HepG2 (cell line): ENCODE data around the gene NEK8. TPM values are rescaled to one million over a fixed set of nuclear protein-coding genes. Genes with fewer than 3 reads are reported as not detected.

ENCODE experiments used
- ARHGAP35 ChIP-seq: sonication (generic); formaldehyde crosslinking; IDR thresholded peaks from 2 replicates; pipeline ENCODE4 v1.9.0; 2022; ENCODE audit warnings: mild to moderate bottlenecking, inconsistent platforms, moderate library complexity, missing genetic modification reagents, borderline replicate concordance
- ATF5 ChIP-seq: sonication (generic); formaldehyde crosslinking; IDR thresholded peaks from 2 replicates; pipeline ENCODE4 v1.4.0; 2020; ENCODE audit warnings: mild to moderate bottlenecking, low read depth, missing genetic modification reagents
- ATM ChIP-seq: fragments of 450-650 bp; IDR thresholded peaks from 2 replicates; pipeline ENCODE4 v1.7.1; 2017; ENCODE audit warnings: mild to moderate bottlenecking, borderline replicate concordance
- CBX1 ChIP-seq: IDR thresholded peaks from one replicate; pipeline ENCODE4 v1.6.1; 2016; ENCODE audit warnings: antibody characterized with exemption, low read depth
- CCDC6 ChIP-seq: sonication (generic); formaldehyde crosslinking; IDR thresholded peaks from 2 replicates; pipeline ENCODE4 v1.8.1; 2022; ENCODE audit warnings: mild to moderate bottlenecking, missing genetic modification reagents, moderate library complexity
- EEA1 ChIP-seq: sonication (generic); formaldehyde crosslinking; IDR thresholded peaks from 2 replicates; pipeline ENCODE4 v1.5.1; 2020; ENCODE audit warnings: mild to moderate bottlenecking, missing genetic modification reagents, borderline replicate concordance
- FOXA3 ChIP-seq: IDR thresholded peaks from 2 replicates; pipeline ENCODE4 v1.6.1; 2016; ENCODE audit warnings: missing genetic modification reagents, missing compliant biosample characterization
- GATA4 ChIP-seq: sonication (generic); IDR thresholded peaks from 2 replicates; pipeline ENCODE4 v1.6.1; 2016; ENCODE audit warnings: antibody characterized with exemption, low read depth, borderline replicate concordance
- HIVEP1 ChIP-seq: sonication (generic); formaldehyde crosslinking; IDR thresholded peaks from 2 replicates; pipeline ENCODE4 v1.4.0; 2020; ENCODE audit warnings: mild to moderate bottlenecking, missing genetic modification reagents
- HNRNPLL ChIP-seq: fragments of 200-400 bp; formaldehyde crosslinking; IDR thresholded peaks from 2 replicates; pipeline ENCODE4 v1.6.1; 2017; ENCODE audit warnings: mild to moderate bottlenecking, low read depth, low read length; ENCODE audit not compliant: poor library complexity, severe bottlenecking
- IRX3 ChIP-seq: sonication (generic); formaldehyde crosslinking; IDR thresholded peaks from 2 replicates; pipeline ENCODE4 v1.8.1; 2023; ENCODE audit warnings: mild to moderate bottlenecking, low read depth, missing genetic modification reagents, borderline replicate concordance
- KLF12 ChIP-seq: sonication (generic); formaldehyde crosslinking; IDR thresholded peaks from 2 replicates; pipeline ENCODE4 v1.4.0; 2020; ENCODE audit warnings: missing genetic modification reagents, borderline replicate concordance
- NRL ChIP-seq: sonication (generic); formaldehyde crosslinking; IDR thresholded peaks from 2 replicates; pipeline ENCODE4 v1.5.0; 2020; ENCODE audit warnings: missing genetic modification reagents, mild to moderate bottlenecking, moderate library complexity, borderline replicate concordance
- PHF8 ChIP-seq: sonication (generic); formaldehyde crosslinking; IDR thresholded peaks from 2 replicates; pipeline ENCODE4 v1.5.0; 2020; ENCODE audit warnings: missing genetic modification reagents
- PRPF4 ChIP-seq: fragments of 200-400 bp; formaldehyde crosslinking; IDR thresholded peaks from 2 replicates; pipeline ENCODE4 v1.6.1; 2016; ENCODE audit warnings: low read length, low read depth; ENCODE audit not compliant: poor library complexity, severe bottlenecking
- SP1 ChIP-seq, 2 experiments: fragments of 450-650 bp in 1 of 2; sonication (generic) in 1 of 2; formaldehyde crosslinking in 1 of 2; IDR thresholded peaks; 2 replicates each; pipeline versions ENCODE4 v1.4.0 to v1.6.1; 2016 to 2020; ENCODE audit warnings: missing genetic modification reagents in 1 of 2
- SP2 ChIP-seq: sonication (generic); formaldehyde crosslinking; IDR thresholded peaks from 2 replicates; pipeline ENCODE4 v1.5.1; 2020; ENCODE audit warnings: mild to moderate bottlenecking, missing genetic modification reagents
- SP4 ChIP-seq: sonication (generic); formaldehyde crosslinking; IDR thresholded peaks from 2 replicates; pipeline ENCODE4 v1.8.1; 2023; ENCODE audit warnings: mild to moderate bottlenecking, missing genetic modification reagents
- TGIF2 ChIP-seq: IDR thresholded peaks from 2 replicates; pipeline ENCODE4 v1.6.1; 2016; ENCODE audit warnings: control low read depth, missing compliant biosample characterization
- U2AF2 ChIP-seq: fragments of 200-400 bp; formaldehyde crosslinking; IDR thresholded peaks from 2 replicates; pipeline ENCODE4 v1.6.1; 2017; ENCODE audit warnings: low read depth, mild to moderate bottlenecking, low read length
- ZBTB21 ChIP-seq: sonication (generic); formaldehyde crosslinking; IDR thresholded peaks from 2 replicates; pipeline ENCODE4 v1.4.0; 2020; ENCODE audit warnings: missing genetic modification reagents
- ZNF121 ChIP-seq: sonication (generic); formaldehyde crosslinking; IDR thresholded peaks from 2 replicates; pipeline ENCODE4 v1.5.0; 2020; ENCODE audit warnings: mild to moderate bottlenecking, missing genetic modification reagents
- ZNF224 ChIP-seq: sonication (generic); formaldehyde crosslinking; IDR thresholded peaks from 2 replicates; pipeline ENCODE4 v1.5.0; 2020; ENCODE audit warnings: mild to moderate bottlenecking, missing genetic modification reagents
- ZNF33B ChIP-seq: sonication (generic); formaldehyde crosslinking; IDR thresholded peaks from 2 replicates; pipeline ENCODE4 v1.5.1; 2020; ENCODE audit warnings: mild to moderate bottlenecking, missing genetic modification reagents
- ZNF850 ChIP-seq: sonication (generic); formaldehyde crosslinking; conservative IDR thresholded peaks from 2 replicates; pipeline ENCODE4 v1.9.0; 2021; ENCODE audit warnings: mild to moderate bottlenecking, missing genetic modification reagents
- ZNF891 ChIP-seq: sonication (generic); formaldehyde crosslinking; IDR thresholded peaks from 2 replicates; pipeline ENCODE4 v1.5.0; 2020; ENCODE audit warnings: mild to moderate bottlenecking, missing genetic modification reagents
- polyA plus RNA-seq, 8 experiments: library from polyadenylated mRNA; depleted of rRNA in 3 of 8; stranded (reverse) in 7 of 8; unstranded in 1 of 8; fragments of >200 nt; fragmentation: Illumina TruSeq in 4 of 8; extraction: Trizol in 4 of 8; gene quantifications; 2 replicates each; pipeline versions ENCODE4 v1.2.1 to v1.2.3, GENCODE V29; 2011 to 2016; ENCODE audit warnings: low read depth in 4 of 8, missing spikeins in 1 of 8, mixed read lengths in 1 of 8; ENCODE audit not compliant: insufficient read depth in 1 of 8
- total RNA-seq, 5 experiments: library from RNA; depleted of rRNA; stranded (reverse); fragments of >200 nt; fragmentation: Illumina TruSeq; extraction: Trizol; gene quantifications; 2 replicates each; pipeline ENCODE4 v1.2.3, GENCODE V29; 2016; ENCODE audit warnings: low read depth in 1 of 5
- TF ChIP-seq, protein P1 (sequence below): sonication (generic); formaldehyde crosslinking; IDR thresholded peaks from 2 replicates; pipeline ENCODE4 v1.4.0; 2020; ENCODE audit warnings: missing genetic modification reagents

The NEK8 gene
- total and polyA plus RNA-seq, 2 of the 13 experiments (the other 11 are each of a cell fraction or from before 2014, with no cell fraction given) = 5.8 to 13.5 TPM

- TF ChIP-seq ATF5 (CRISPR knock-in tag) = no peak
- TF ChIP-seq HNRNPLL = peak; percentile 46
- no peak for TF ChIP-seq HIVEP1 (CRISPR knock-in tag)
- no peak; the same call in 1 of the 2 replicates for TF ChIP-seq PHF8 (CRISPR knock-in tag)
- TF ChIP-seq SP1 (IDR thresholded peaks at IDR 0.05) = no peak
- peak; percentile 53 for TF ChIP-seq SP1 (CRISPR knock-in tag; IDR thresholded peaks at IDR 0.05)
- no peak for TF ChIP-seq KLF12 (CRISPR knock-in tag)
- TF ChIP-seq GATA4 = 0 out of 2 replicates have a peak, but pooled peaks have one; percentile 43
- peak; percentile 75; the same call in 1 of the 2 replicates for TF ChIP-seq CCDC6 (CRISPR knock-in tag)
- no peak; the same call in 1 of the 2 replicates for TF ChIP-seq ZNF891
- TF ChIP-seq ZNF850 = no peak
- 0 out of 2 replicates have a peak, but pooled peaks have one; percentile 40 for TF ChIP-seq SP2 (CRISPR knock-in tag)
- TF ChIP-seq U2AF2 = no peak
- TF ChIP-seq ZNF224 (CRISPR knock-in tag) = no peak
- no peak for TF ChIP-seq ZNF121
- peak; percentile 19 for TF ChIP-seq CBX1
- TF ChIP-seq, protein P1, sequence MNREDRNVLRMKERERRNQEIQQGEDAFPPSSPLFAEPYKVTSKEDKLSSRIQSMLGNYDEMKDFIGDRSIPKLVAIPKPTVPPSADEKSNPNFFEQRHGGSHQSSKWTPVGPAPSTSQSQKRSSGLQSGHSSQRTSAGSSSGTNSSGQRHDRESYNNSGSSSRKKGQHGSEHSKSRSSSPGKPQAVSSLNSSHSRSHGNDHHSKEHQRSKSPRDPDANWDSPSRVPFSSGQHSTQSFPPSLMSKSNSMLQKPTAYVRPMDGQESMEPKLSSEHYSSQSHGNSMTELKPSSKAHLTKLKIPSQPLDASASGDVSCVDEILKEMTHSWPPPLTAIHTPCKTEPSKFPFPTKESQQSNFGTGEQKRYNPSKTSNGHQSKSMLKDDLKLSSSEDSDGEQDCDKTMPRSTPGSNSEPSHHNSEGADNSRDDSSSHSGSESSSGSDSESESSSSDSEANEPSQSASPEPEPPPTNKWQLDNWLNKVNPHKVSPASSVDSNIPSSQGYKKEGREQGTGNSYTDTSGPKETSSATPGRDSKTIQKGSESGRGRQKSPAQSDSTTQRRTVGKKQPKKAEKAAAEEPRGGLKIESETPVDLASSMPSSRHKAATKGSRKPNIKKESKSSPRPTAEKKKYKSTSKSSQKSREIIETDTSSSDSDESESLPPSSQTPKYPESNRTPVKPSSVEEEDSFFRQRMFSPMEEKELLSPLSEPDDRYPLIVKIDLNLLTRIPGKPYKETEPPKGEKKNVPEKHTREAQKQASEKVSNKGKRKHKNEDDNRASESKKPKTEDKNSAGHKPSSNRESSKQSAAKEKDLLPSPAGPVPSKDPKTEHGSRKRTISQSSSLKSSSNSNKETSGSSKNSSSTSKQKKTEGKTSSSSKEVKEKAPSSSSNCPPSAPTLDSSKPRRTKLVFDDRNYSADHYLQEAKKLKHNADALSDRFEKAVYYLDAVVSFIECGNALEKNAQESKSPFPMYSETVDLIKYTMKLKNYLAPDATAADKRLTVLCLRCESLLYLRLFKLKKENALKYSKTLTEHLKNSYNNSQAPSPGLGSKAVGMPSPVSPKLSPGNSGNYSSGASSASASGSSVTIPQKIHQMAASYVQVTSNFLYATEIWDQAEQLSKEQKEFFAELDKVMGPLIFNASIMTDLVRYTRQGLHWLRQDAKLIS = no peak
- no peak for TF ChIP-seq FOXA3 (CRISPR knock-in tag)
- TF ChIP-seq ATM = no peak
- peak; percentile 85 for TF ChIP-seq ARHGAP35 (CRISPR knock-in tag)
- peak; percentile 32; the same call in 1 of the 2 replicates for TF ChIP-seq SP4 (CRISPR knock-in tag)
- no peak for TF ChIP-seq ZNF33B (CRISPR knock-in tag)
- no peak for TF ChIP-seq PRPF4
- no peak for TF ChIP-seq ZBTB21 (CRISPR knock-in tag)
- no peak for TF ChIP-seq IRX3 (CRISPR knock-in tag)
- TF ChIP-seq TGIF2 (CRISPR knock-in tag) = peak; percentile 79
- no peak; the same call in 1 of the 2 replicates for TF ChIP-seq NRL (CRISPR knock-in tag)
- TF ChIP-seq EEA1 (CRISPR knock-in tag) = no peak
These were observed 1.7 kb upstream of the NEK8 start (continued) for GRCh38 chr17:28726627-28727491.
